ENCODE data around the gene SSBP3. TPM values are rescaled to one million over a fixed set of nuclear protein-coding genes. Genes with fewer than 3 reads are reported as not detected.

Gene SSBP3
- polyA plus RNA-seq, 6 donors from 2014 or later: 1.7 to 4.2 (median 2.2) TPM

GRCh38 chr1:54287801-54288211 is 118.4 kb downstream of the SSBP3 start:
- DNase-seq (no peak), ATAC-seq (ENCODE audit: low read depth in 2 of 2) (no peak)
- H3K27ac Mint-ChIP-seq: peak overlapping the region in 2 of 6 donors; percentile 15 to 56

GRCh38 chr1:54287176-54287650 is 119.0 kb downstream of the SSBP3 start:
- Mint-ChIP-seq H3K27ac (peak overlapping the region in 2 of 6 donors; percentile 39 to 68), H3K27me3 (no peaks in the 10 kb centered on the region), H3K4me3 (peak overlapping the region in 1 of 8 donors; percentile 6), H3K36me3 (no peaks in the 10 kb centered on the region), H3K9me3 (no peaks in the 10 kb centered on the region), H3K4me1 (peaks cover 21 to 26% (median 21%) of the 10 kb centered on the region in 3 donors)
- ATAC-seq (ENCODE audit: low read depth in 2 of 2) (no peak), DNase-seq (no peak)

More at GRCh38 chr1:54287801-54288211, 118.4 kb downstream of the SSBP3 start:
- H3K27me3 Mint-ChIP-seq: no peaks in the 10 kb centered on the region
- no peaks in the 10 kb centered on the region for H3K9me3 Mint-ChIP-seq
- no peak overlapping the region for H3K4me3 Mint-ChIP-seq
- no peaks in the 10 kb centered on the region for H3K36me3 Mint-ChIP-seq
- peaks cover 19 to 27% (median 26%) of the 10 kb centered on the region in 3 donors for H3K4me1 Mint-ChIP-seq

GRCh38 chr1:54285815-54286345 is 120.3 kb downstream of the SSBP3 start:
- DNase-seq (no peak), ATAC-seq (ENCODE audit: low read depth in 2 of 2) (no peak)
- Mint-ChIP-seq H3K4me1 (peaks cover 21 to 26% (median 21%) of the 10 kb centered on the region in 3 donors), H3K36me3 (no peaks in the 10 kb centered on the region), H3K27ac (peak overlapping the region in 1 of 6 donors; percentile 33), H3K27me3 (no peaks in the 10 kb centered on the region), H3K4me3 (no peak overlapping the region), H3K9me3 (no peaks in the 10 kb centered on the region)

GRCh38 chr1:54284781-54285529 is 121.2 kb downstream of the SSBP3 start:
- DNase-seq: no peak
- ATAC-seq (ENCODE audit: low read depth in 2 of 2): no peak
- Mint-ChIP-seq H3K27me3 (no peaks in the 10 kb centered on the region), H3K4me1 (peaks cover 21 to 26% (median 21%) of the 10 kb centered on the region in 3 donors), H3K36me3 (peaks cover 6% of the 10 kb centered on the region in 2 donors), H3K4me3 (no peak overlapping the region), H3K27ac (no peak overlapping the region), H3K9me3 (no peaks in the 10 kb centered on the region)

- H3K27me3 Mint-ChIP-seq: no peaks in the 10 kb centered on the region
- no peak overlapping the region for H3K27ac Mint-ChIP-seq
- H3K4me3 Mint-ChIP-seq: no peak overlapping the region
- peaks cover 8% of the 10 kb centered on the region in 2 donors for H3K36me3 Mint-ChIP-seq
- H3K4me1 Mint-ChIP-seq: peaks cover 19 to 21% (median 21%) of the 10 kb centered on the region in 3 donors
- H3K9me3 Mint-ChIP-seq: no peaks in the 10 kb centered on the region
- DNase-seq: no peak
- ATAC-seq (ENCODE audit: low read depth in 2 of 2): no peak
Measured at GRCh38 chr1:54283635-54284385, 122.4 kb downstream of the SSBP3 start.

GRCh38 chr1:54282101-54282847 is 123.9 kb downstream of the SSBP3 start:
- H3K9me3 Mint-ChIP-seq: no peaks in the 10 kb centered on the region
- no peak for DNase-seq
- H3K4me3 Mint-ChIP-seq: no peak overlapping the region
- H3K4me1 Mint-ChIP-seq: peaks cover 15 to 16% (median 15%) of the 10 kb centered on the region in 3 donors
- peaks cover 8% of the 10 kb centered on the region in 2 donors for H3K36me3 Mint-ChIP-seq
- H3K27me3 Mint-ChIP-seq: no peaks in the 10 kb centered on the region
- no peak for ATAC-seq (ENCODE audit: low read depth in 2 of 2)
- peak overlapping the region in 1 of 6 donors; percentile 38 for H3K27ac Mint-ChIP-seq

GRCh38 chr1:54280651-54281050 is 125.5 kb downstream of the SSBP3 start:
- ATAC-seq (ENCODE audit: low read depth in 2 of 2) (no peak), DNase-seq (no peak)
- Mint-ChIP-seq H3K9me3 (no peaks in the 10 kb centered on the region), H3K36me3 (peaks cover 8% of the 10 kb centered on the region in 2 donors), H3K27me3 (no peaks in the 10 kb centered on the region), H3K4me1 (peaks cover 12 to 13% (median 13%) of the 10 kb centered on the region in 3 donors), H3K4me3 (no peak overlapping the region), H3K27ac (peak overlapping the region in 2 of 6 donors; percentile 16 to 58)

- H3K27me3 Mint-ChIP-seq: no peaks in the 10 kb centered on the region
- DNase-seq (no peak), ATAC-seq (ENCODE audit: low read depth in 2 of 2) (no peak)
- no peak overlapping the region for H3K27ac Mint-ChIP-seq
- peaks cover 8% of the 10 kb centered on the region in 2 donors for H3K36me3 Mint-ChIP-seq
- H3K4me1 Mint-ChIP-seq: peaks cover 5 to 13% (median 6%) of the 10 kb centered on the region in 3 donors
- no peak overlapping the region for H3K4me3 Mint-ChIP-seq
- H3K9me3 Mint-ChIP-seq: no peaks in the 10 kb centered on the region
Measured at GRCh38 chr1:54279457-54279856, 126.7 kb downstream of the SSBP3 start.

- H3K9me3 Mint-ChIP-seq: no peaks in the 10 kb centered on the region
- peaks cover 5 to 13% (median 6%) of the 10 kb centered on the region in 3 donors for H3K4me1 Mint-ChIP-seq
- no peak for DNase-seq
- no peak overlapping the region for H3K27ac Mint-ChIP-seq
- no peak overlapping the region for H3K4me3 Mint-ChIP-seq
- no peaks in the 10 kb centered on the region for H3K27me3 Mint-ChIP-seq
- H3K36me3 Mint-ChIP-seq: peaks cover 8% of the 10 kb centered on the region in 2 donors
- ATAC-seq (ENCODE audit: low read depth in 2 of 2): no peak
Measured at GRCh38 chr1:54278941-54279422, 127.2 kb downstream of the SSBP3 start.

GRCh38 chr1:54277451-54278341 is 128.5 kb downstream of the SSBP3 start:
- DNase-seq: no peak
- Mint-ChIP-seq H3K36me3 (peaks cover 8% of the 10 kb centered on the region in 2 donors), H3K9me3 (no peaks in the 10 kb centered on the region), H3K27me3 (no peaks in the 10 kb centered on the region), H3K4me3 (no peak overlapping the region), H3K27ac (peak overlapping the region in 3 of 6 donors; percentile 30 to 38 (median 33)), H3K4me1 (peaks cover 3 to 10% (median 4%) of the 10 kb centered on the region in 3 donors)
- no peak for ATAC-seq (ENCODE audit: low read depth in 2 of 2)

- Mint-ChIP-seq H3K4me1 (peaks cover 2 to 10% (median 3%) of the 10 kb centered on the region in 3 donors), H3K4me3 (no peak overlapping the region), H3K36me3 (peaks cover 8% of the 10 kb centered on the region in 2 donors), H3K27ac (peak overlapping the region in 2 of 6 donors; percentile 63), H3K27me3 (no peaks in the 10 kb centered on the region), H3K9me3 (no peaks in the 10 kb centered on the region)
- DNase-seq (no peak), ATAC-seq (ENCODE audit: low read depth in 2 of 2) (no peak)
Measured at GRCh38 chr1:54276617-54277450, 129.4 kb downstream of the SSBP3 start.
